Breast epithelium (tissue), 4 donors: Measurements from ENCODE around the gene SCT. TPM values are rescaled to one million over a fixed set of nuclear protein-coding genes. Genes with fewer than 3 reads are reported as not detected.

ENCODE experiments used
- DNase-seq, 2 donors: peaks; one replicate each; pipeline ENCODE4 v3.0.0-alpha.2; 2019; ENCODE audit warnings: low spot score in 2 of 2
- H3K27ac ChIP-seq, 2 donors: fragments of 200-600 bp; sonication (generic) in 1 of 2; one replicate each; pipeline ENCODE4 v1.5.1; 2016 to 2019; ENCODE audit warnings: mild to moderate bottlenecking in 1 of 2
- H3K27me3 ChIP-seq, 2 donors: fragments of 200-600 bp; sonication (generic) in 1 of 2; one replicate each; pipeline versions ENCODE4 v1.5.1 to v1.6.0; 2017 to 2019; ENCODE audit warnings: control low read depth in 1 of 2, mild to moderate bottlenecking in 1 of 2
- H3K36me3 ChIP-seq: fragments of 200-600 bp; one replicate; pipeline ENCODE4 v1.5.1; 2019
- H3K4me1 ChIP-seq, 2 donors: fragments of 200-600 bp; sonication (generic); one replicate each; pipeline ENCODE4 v1.5.1; 2016 to 2019; ENCODE audit warnings: control low read depth in 1 of 2
- H3K4me3 ChIP-seq, 3 donors: fragments of 200-600 bp; sonication (generic); 1 replicate in 2 of 3; 2 replicates in 1 of 3; pipeline ENCODE4 v1.5.1; 2016 to 2019; ENCODE audit warnings: mild to moderate bottlenecking in 3 of 3, moderate library complexity in 2 of 3
- H3K9me3 ChIP-seq, 2 donors: fragments of 200-600 bp; sonication (generic) in 1 of 2; one replicate each; pipeline ENCODE4 v1.5.1; 2016 to 2019; ENCODE audit warnings: control low read depth in 1 of 2
- POLR2A ChIP-seq: fragments of 450-650 bp; IDR thresholded peaks from one replicate; pipeline ENCODE4 v1.6.1; 2016; ENCODE audit warnings: antibody characterized with exemption, mild to moderate bottlenecking, moderate library complexity
- POLR2AphosphoS5 ChIP-seq, 3 donors: sonication (generic); formaldehyde crosslinking; IDR thresholded peaks; one replicate each; pipeline ENCODE4 v1.6.1; 2017; ENCODE audit warnings: antibody characterized with exemption in 3 of 3
- intact Hi-C: fragments of 100-400 bp; cut with DNase I; formaldehyde crosslinking; loops from one replicate; pipeline ENCODE4 v1.15.1; 2023; ENCODE audit warnings: low total_unique reads
- total RNA-seq, 3 donors: library from RNA; depleted of rRNA; stranded (reverse); fragments of >200 nt; gene quantifications; one replicate each; pipeline ENCODE4 v1.1.0, GENCODE V29; 2016
- TF ChIP-seq, protein P1 (sequence below), 3 donors: fragments of 450-650 bp; IDR thresholded peaks; one replicate each; pipeline ENCODE4 v1.5.1; 2016 to 2017; ENCODE audit warnings: antibody characterized with exemption in 3 of 3, mild to moderate bottlenecking in 3 of 3, moderate library complexity in 3 of 3

SCT gene, protein sequence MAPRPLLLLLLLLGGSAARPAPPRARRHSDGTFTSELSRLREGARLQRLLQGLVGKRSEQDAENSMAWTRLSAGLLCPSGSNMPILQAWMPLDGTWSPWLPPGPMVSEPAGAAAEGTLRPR
- not detected for total RNA-seq

- Histone ChIP-seq H3K4me3 (no peak within 1 kb of the TSS), H3K4me1 (no peaks in the 10 kb centered on the region), H3K27me3 (peaks cover 0 to 5% of the 10 kb centered on the region in 2 donors), H3K27ac (no peak within 1 kb of the TSS), H3K9me3 (peaks cover 0 to 3% of the 10 kb centered on the region in 2 donors), H3K36me3 (no peaks in the 10 kb centered on the region)
- TF ChIP-seq, protein P1, sequence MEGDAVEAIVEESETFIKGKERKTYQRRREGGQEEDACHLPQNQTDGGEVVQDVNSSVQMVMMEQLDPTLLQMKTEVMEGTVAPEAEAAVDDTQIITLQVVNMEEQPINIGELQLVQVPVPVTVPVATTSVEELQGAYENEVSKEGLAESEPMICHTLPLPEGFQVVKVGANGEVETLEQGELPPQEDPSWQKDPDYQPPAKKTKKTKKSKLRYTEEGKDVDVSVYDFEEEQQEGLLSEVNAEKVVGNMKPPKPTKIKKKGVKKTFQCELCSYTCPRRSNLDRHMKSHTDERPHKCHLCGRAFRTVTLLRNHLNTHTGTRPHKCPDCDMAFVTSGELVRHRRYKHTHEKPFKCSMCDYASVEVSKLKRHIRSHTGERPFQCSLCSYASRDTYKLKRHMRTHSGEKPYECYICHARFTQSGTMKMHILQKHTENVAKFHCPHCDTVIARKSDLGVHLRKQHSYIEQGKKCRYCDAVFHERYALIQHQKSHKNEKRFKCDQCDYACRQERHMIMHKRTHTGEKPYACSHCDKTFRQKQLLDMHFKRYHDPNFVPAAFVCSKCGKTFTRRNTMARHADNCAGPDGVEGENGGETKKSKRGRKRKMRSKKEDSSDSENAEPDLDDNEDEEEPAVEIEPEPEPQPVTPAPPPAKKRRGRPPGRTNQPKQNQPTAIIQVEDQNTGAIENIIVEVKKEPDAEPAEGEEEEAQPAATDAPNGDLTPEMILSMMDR (IDR thresholded peaks at IDR 0.05) = no peak
- no peak for TF ChIP-seq POLR2AphosphoS5 (IDR thresholded peaks at IDR 0.05)
- TF ChIP-seq POLR2A = no peak
- DNase-seq = no peak
- intact Hi-C loops = no loop called here
Observed at GRCh38 chr11:626475-627307, at the start of gene SCT. Gene SCT (minus strand): TSS chr11:627181. CDS start chr11:627143, 38 bp downstream.

- no peak for DNase-seq
- Histone ChIP-seq H3K4me3 (no peak overlapping the region), H3K27me3 (no peaks in the 10 kb centered on the region), H3K27ac (no peak overlapping the region), H3K4me1 (no peaks in the 10 kb centered on the region), H3K9me3 (no peaks in the 10 kb centered on the region), H3K36me3 (no peaks in the 10 kb centered on the region)
- intact Hi-C loops = no loop called here
- TF ChIP-seq POLR2A (no peak), POLR2AphosphoS5 (IDR thresholded peaks at IDR 0.05) (no peak)
Observed at GRCh38 chr11:674406-674805, 47.4 kb upstream of the SCT start.

DNA sequence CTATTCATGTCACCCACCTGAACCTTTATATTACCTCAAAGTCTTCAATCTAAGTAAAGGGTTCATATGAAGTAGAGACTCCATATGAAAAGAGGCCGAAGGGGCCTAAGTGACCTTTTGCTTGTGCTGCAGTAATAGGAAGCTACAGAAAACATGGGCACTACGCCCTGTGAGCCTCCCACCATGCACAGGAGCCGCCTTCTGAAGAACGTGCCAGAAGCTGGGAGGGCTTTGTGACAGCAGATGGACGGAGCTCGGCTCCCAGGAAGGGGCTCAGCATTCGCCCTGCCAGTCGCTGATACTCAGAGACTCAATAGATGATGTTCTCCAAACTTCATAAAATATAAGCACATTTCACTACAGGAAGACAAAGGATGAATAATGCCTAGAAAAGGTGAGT, 46.9 kb upstream of the SCT start:
- DNase-seq = no peak
- TF ChIP-seq, protein P1 (IDR thresholded peaks at IDR 0.05) = no peak
- TF ChIP-seq POLR2AphosphoS5 (IDR thresholded peaks at IDR 0.05) (no peak), POLR2A (no peak)
- no peaks in the 10 kb centered on the region for H3K36me3 ChIP-seq
- H3K27ac ChIP-seq = no peak overlapping the region
- H3K27me3 ChIP-seq = no peaks in the 10 kb centered on the region
- no peak overlapping the region for H3K4me3 ChIP-seq
- intact Hi-C loops = no loop called here
- H3K4me1 ChIP-seq = no peaks in the 10 kb centered on the region
- no peaks in the 10 kb centered on the region for H3K9me3 ChIP-seq

DNA sequence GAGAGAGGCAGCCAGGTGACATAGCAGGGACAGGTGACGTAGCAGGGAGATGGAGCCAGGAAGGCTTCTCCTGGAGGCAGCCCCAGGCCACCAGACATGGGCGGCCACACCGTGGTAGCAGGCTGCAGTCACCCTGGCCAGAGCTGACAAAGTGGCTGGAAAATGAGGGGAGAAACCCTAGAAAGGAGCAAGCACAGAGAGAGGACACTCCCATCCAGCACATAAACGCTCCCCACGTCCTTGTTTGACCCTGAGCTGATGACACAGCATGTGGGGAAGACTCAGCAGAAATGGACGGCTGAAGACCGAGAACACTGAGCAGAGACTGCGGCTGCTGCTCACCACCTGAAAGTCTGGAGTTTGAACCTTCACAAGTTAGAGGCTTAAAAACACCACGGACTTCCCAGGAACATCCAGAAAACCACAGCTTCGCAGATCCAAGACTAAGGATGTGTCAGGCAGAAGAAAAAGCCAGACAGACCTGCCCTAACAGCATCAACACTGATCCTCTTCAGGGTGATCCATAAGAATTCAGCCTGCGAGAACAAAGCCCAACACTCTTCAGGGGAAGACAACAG, 38.8 kb upstream of the SCT start:
- intact Hi-C loops = no loop called here
- peaks cover 0 to 3% of the 10 kb centered on the region in 2 donors for H3K4me1 ChIP-seq
- no peaks in the 10 kb centered on the region for H3K36me3 ChIP-seq
- peak in 1 of 2 donors; percentile 56 for DNase-seq
- no peak overlapping the region for H3K4me3 ChIP-seq
- TF ChIP-seq, protein P1 (IDR thresholded peaks at IDR 0.05) = no peak
- TF ChIP-seq POLR2A (no peak), POLR2AphosphoS5 (IDR thresholded peaks at IDR 0.05) (no peak)
- peak overlapping the region; percentile 52 to 62 for H3K27ac ChIP-seq
- no peaks in the 10 kb centered on the region for H3K9me3 ChIP-seq
- no peaks in the 10 kb centered on the region for H3K27me3 ChIP-seq

- Histone ChIP-seq H3K27me3 (no peaks in the 10 kb centered on the region), H3K4me1 (peaks cover 0 to 3% of the 10 kb centered on the region in 2 donors), H3K36me3 (no peaks in the 10 kb centered on the region), H3K9me3 (no peaks in the 10 kb centered on the region), H3K27ac (peak overlapping the region; percentile 52 to 62), H3K4me3 (no peak overlapping the region)
- TF ChIP-seq POLR2A = no peak
- TF ChIP-seq, protein P1 (IDR thresholded peaks at IDR 0.05) = no peak
- no peak for TF ChIP-seq POLR2AphosphoS5 (IDR thresholded peaks at IDR 0.05)
- intact Hi-C loops = no loop called here
- no peak for DNase-seq
Observed at GRCh38 chr11:665062-665703, 38.2 kb upstream of the SCT start.
